Activated CD4-positive, CD25-positive, alpha-beta regulatory T cell (primary cell): ENCODE results near the gene VPS29.

Experiments used
- DNase-seq, 4 experiments: peaks; one replicate each; lab custom pipeline; 2025; lab: John Stamatoyannopoulos, UW

The VPS29 gene

GRCh38 chr12:110444455-110444854, 57.5 kb downstream of the VPS29 start:
- DNase-seq = no peak
